SU-DHL-6 (cell line): ENCODE measurements around the gene TMEM168.

Source experiments
- H2AFZ ChIP-seq: fragments of 200-600 bp; sonication (generic); 2 replicates; pipeline ENCODE4 v1.6.1; 2014; ENCODE audit warnings: low read depth, mild to moderate bottlenecking, moderate library complexity, mixed read lengths, antibody characterized with exemption, low read length; ENCODE audit not compliant: severe bottlenecking
- H3F3A ChIP-seq: fragments of 200-600 bp; shearing (Covaris generic); 2 replicates; pipeline ENCODE4 v1.6.0; 2016; ENCODE audit warnings: antibody characterized with exemption, mild to moderate bottlenecking; ENCODE audit not compliant: insufficient read depth
- H3K27ac ChIP-seq: fragments of 200-600 bp; sonication (generic); 2 replicates; pipeline ENCODE4 v1.5.1; 2016; ENCODE audit warnings: low read depth, mild to moderate bottlenecking, low read length, moderate library complexity, mixed read lengths
- H3K27me3 ChIP-seq: fragments of 200-600 bp; sonication (generic), shearing (Covaris generic); 2 replicates; pipeline ENCODE4 v1.6.0; 2014; ENCODE audit warnings: mild to moderate bottlenecking, low read length
- H3K36me3 ChIP-seq: fragments of 200-600 bp; sonication (generic); 2 replicates; pipeline ENCODE4 v1.6.1; 2014; ENCODE audit warnings: mild to moderate bottlenecking, low read length, mixed read lengths
- H3K4me2 ChIP-seq: fragments of 300-600, 200-600 bp; shearing (Covaris generic), sonication (generic); 2 replicates; pipeline ENCODE4 v1.6.0; 2014; ENCODE audit warnings: low read length, low read depth, mild to moderate bottlenecking; ENCODE audit not compliant: poor library complexity, severe bottlenecking
- H3K4me3 ChIP-seq: fragments of 200-600 bp; sonication (generic); 2 replicates; pipeline ENCODE4 v1.5.1; 2014; ENCODE audit warnings: antibody characterized with exemption, low read length, mild to moderate bottlenecking, mixed read lengths; ENCODE audit not compliant: insufficient read depth, poor library complexity, severe bottlenecking
- H3K79me2 ChIP-seq: fragments of 200-600 bp; sonication (generic); 2 replicates; pipeline ENCODE4 v1.6.1; 2014; ENCODE audit warnings: mild to moderate bottlenecking, low read length, moderate library complexity; ENCODE audit not compliant: insufficient read depth
- H3K9ac ChIP-seq: fragments of 200-600 bp; sonication (generic); 2 replicates; pipeline ENCODE4 v1.7.0; 2014; ENCODE audit warnings: mild to moderate bottlenecking, low read length
- H3K9me2 ChIP-seq: fragments of 200-600 bp; sonication (generic); replicated peaks from 2 replicates; pipeline ENCODE4 v1.6.1; 2014; ENCODE audit warnings: low read length; ENCODE audit not compliant: insufficient read depth
- H3K9me3 ChIP-seq: fragments of 200-600 bp; sonication (generic); 2 replicates; pipeline ENCODE4 v1.6.1; 2014; ENCODE audit warnings: low read length, mixed read lengths; ENCODE audit not compliant: insufficient read depth
- H4K20me1 ChIP-seq: fragments of 200-600 bp; sonication (generic); 2 replicates; pipeline ENCODE4 v1.6.1; 2014; ENCODE audit warnings: low read depth, mild to moderate bottlenecking, antibody characterized with exemption, low read length, moderate library complexity, mixed read lengths
- CTCF ChIP-seq: fragments of 200-600 bp; sonication (generic); IDR thresholded peaks from one replicate; pipeline ENCODE4 v1.5.1; 2017; ENCODE audit warnings: antibody characterized with exemption, mild to moderate bottlenecking, low read length, moderate library complexity; ENCODE audit not compliant: insufficient read depth, poor library complexity, severe bottlenecking
- EZH2phosphoT487 ChIP-seq: fragments of 200-600 bp; sonication (generic), shearing (Covaris generic); conservative IDR thresholded peaks from 2 replicates; pipeline ENCODE4 v1.6.1; 2018; ENCODE audit warnings: mild to moderate bottlenecking, antibody characterized with exemption, low read length, moderate library complexity, mixed read lengths

TMEM168 gene

DNA sequence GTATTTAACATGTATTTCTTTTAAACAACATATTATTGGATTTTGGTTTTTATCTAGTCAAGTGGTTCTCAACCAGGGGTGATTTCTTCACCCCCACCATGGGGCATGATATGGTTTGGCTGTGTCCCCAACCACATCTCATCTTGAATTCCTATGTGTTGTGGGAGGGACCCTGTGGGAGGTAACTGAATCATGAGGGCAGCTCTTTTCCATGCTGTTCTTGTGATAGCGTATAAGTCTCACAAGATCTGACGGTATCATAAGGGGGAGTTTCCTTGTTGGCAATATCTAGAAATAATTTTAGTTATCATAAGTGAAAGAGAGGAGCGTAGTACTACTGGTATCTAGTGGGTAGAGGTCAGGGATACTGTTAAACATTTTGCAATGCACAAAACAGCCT, 37.6 kb downstream of the TMEM168 start:
- H3K9me3 ChIP-seq: no peaks in the 10 kb centered on the region
- H2AFZ ChIP-seq: no peak overlapping the region
- no peaks in the 10 kb centered on the region for H3K9me2 ChIP-seq
- H3K36me3 ChIP-seq: no peaks in the 10 kb centered on the region
- no peaks in the 10 kb centered on the region for H3K27me3 ChIP-seq
- no peaks in the 10 kb centered on the region for H3F3A ChIP-seq
- H4K20me1 ChIP-seq: no peaks in the 10 kb centered on the region
- no peak overlapping the region for H3K9ac ChIP-seq
- H3K27ac ChIP-seq: no peak overlapping the region
- no peak overlapping the region for H3K4me3 ChIP-seq
- no peaks in the 10 kb centered on the region for H3K79me2 ChIP-seq
- H3K4me2 ChIP-seq: no peak overlapping the region
- TF ChIP-seq EZH2phosphoT487: no peak

GRCh38 chr7:112749775-112750174, 40.4 kb downstream of the TMEM168 start:
- no peak for TF ChIP-seq CTCF
- TF ChIP-seq EZH2phosphoT487: no peak
- no peaks in the 10 kb centered on the region for H4K20me1 ChIP-seq
- H3K9me2 ChIP-seq: no peaks in the 10 kb centered on the region
- H3K36me3 ChIP-seq: no peaks in the 10 kb centered on the region
- no peaks in the 10 kb centered on the region for H3K27me3 ChIP-seq
- H3F3A ChIP-seq: no peaks in the 10 kb centered on the region
- H3K9me3 ChIP-seq: no peaks in the 10 kb centered on the region
- H2AFZ ChIP-seq: no peak overlapping the region
- no peak overlapping the region for H3K27ac ChIP-seq
- H3K79me2 ChIP-seq: no peaks in the 10 kb centered on the region
- H3K9ac ChIP-seq: no peak overlapping the region
- no peak overlapping the region for H3K4me2 ChIP-seq
- no peak overlapping the region for H3K4me3 ChIP-seq

- Histone ChIP-seq H3K36me3 (no peaks in the 10 kb centered on the region), H3K27ac (no peak overlapping the region), H3K9ac (no peak overlapping the region), H4K20me1 (no peaks in the 10 kb centered on the region), H3K79me2 (no peaks in the 10 kb centered on the region), H3K9me2 (no peaks in the 10 kb centered on the region), H3K9me3 (no peaks in the 10 kb centered on the region), H3F3A (no peaks in the 10 kb centered on the region), H3K4me3 (no peak overlapping the region), H2AFZ (no peak overlapping the region), H3K4me2 (no peak overlapping the region), H3K27me3 (no peaks in the 10 kb centered on the region)
- TF ChIP-seq CTCF (no peak), EZH2phosphoT487 (no peak)
Measured at GRCh38 chr7:112748381-112748780, 41.8 kb downstream of the TMEM168 start.

GRCh38 chr7:112745635-112746034, 44.6 kb downstream of the TMEM168 start:
- H3K4me2 ChIP-seq: no peak overlapping the region
- no peaks in the 10 kb centered on the region for H3K9me3 ChIP-seq
- H3K79me2 ChIP-seq: no peaks in the 10 kb centered on the region

More at GRCh38 chr7:112745635-112746034, 44.6 kb downstream of the TMEM168 start:
- no peaks in the 10 kb centered on the region for H3F3A ChIP-seq
- H3K27ac ChIP-seq: no peak overlapping the region
- H3K36me3 ChIP-seq: no peaks in the 10 kb centered on the region
- H3K4me3 ChIP-seq: no peak overlapping the region
- TF ChIP-seq CTCF (no peak), EZH2phosphoT487 (no peak)
- no peak overlapping the region for H3K9ac ChIP-seq
- H4K20me1 ChIP-seq: no peaks in the 10 kb centered on the region
- H3K27me3 ChIP-seq: no peaks in the 10 kb centered on the region
- H3K9me2 ChIP-seq: no peaks in the 10 kb centered on the region
- no peak overlapping the region for H2AFZ ChIP-seq
